Measurements from ENCODE around the gene C15orf62.

C15orf62 gene

GRCh38 chr15:40769274-40770146 lies at the start of gene C15orf62:
Gene C15orf62, plus strand, starts transcription at chr15:40769980. Its CDS starts 516 bp downstream, at chr15:40770496.
- DNase-seq, result peak; percentile 58

GRCh38 chr15:40721701-40722100 lies 48.1 kb upstream of the C15orf62 start:
- DNase-seq, result no peak

GRCh38 chr15:40722354-40722753 lies 47.4 kb upstream of the C15orf62 start:
- DNase-seq, result no peak

GRCh38 chr15:40722934-40723333 lies 46.8 kb upstream of the C15orf62 start:
- no peak for DNase-seq

GRCh38 chr15:40723919-40724318 lies 45.9 kb upstream of the C15orf62 start:
- DNase-seq, result no peak

- DNase-seq, result no peak
These were observed 38.7 kb upstream of the C15orf62 start for GRCh38 chr15:40731034-40731433.

- no peak for DNase-seq
These were observed 33.2 kb upstream of the C15orf62 start for GRCh38 chr15:40736575-40736974.

- no peak for DNase-seq
These were observed 32.7 kb upstream of the C15orf62 start for GRCh38 chr15:40737048-40737447.

- DNase-seq, result no peak
These were observed 30.7 kb upstream of the C15orf62 start for GRCh38 chr15:40739047-40739446.

GRCh38 chr15:40739854-40740253 lies 29.9 kb upstream of the C15orf62 start:
- DNase-seq, result no peak

GRCh38 chr15:40743485-40743901 lies 26.3 kb upstream of the C15orf62 start:
- no peak for DNase-seq

GRCh38 chr15:40743921-40744814 lies 25.6 kb upstream of the C15orf62 start:
- DNase-seq, result no peak

- DNase-seq, result no peak
These were observed 25.0 kb upstream of the C15orf62 start for GRCh38 chr15:40744815-40745152.

- DNase-seq, result no peak
These were observed 22.8 kb upstream of the C15orf62 start for GRCh38 chr15:40746916-40747418.

- no peak for DNase-seq
These were observed 21.8 kb upstream of the C15orf62 start for GRCh38 chr15:40747685-40748631.

- no peak for DNase-seq
These were observed 20.6 kb upstream of the C15orf62 start for GRCh38 chr15:40749151-40749630.

GRCh38 chr15:40750885-40751284 lies 18.9 kb upstream of the C15orf62 start:
- DNase-seq, result no peak

GRCh38 chr15:40751745-40752144 lies 18.0 kb upstream of the C15orf62 start:
- DNase-seq, result no peak

- DNase-seq, result no peak
These were observed 15.3 kb upstream of the C15orf62 start for GRCh38 chr15:40754574-40754882.

GRCh38 chr15:40754883-40755811 lies 14.6 kb upstream of the C15orf62 start, which contains the start of gene RMDN3:
Gene RMDN3, minus strand, starts transcription at chr15:40755254. Its CDS starts 471 bp downstream, at chr15:40754783.
- peak; percentile 66 for DNase-seq

- no peak for DNase-seq
These were observed 14.0 kb upstream of the C15orf62 start for GRCh38 chr15:40755812-40756208.
